GM21576 (cell line): ENCODE measurements around the gene PHYH.
"Not testable (repeated sequence)": the region's sequence is repeated elsewhere in the genome, so short reads cannot be mapped to it uniquely, and the experiment has no call there.

ENCODE experiments used
- ATAC-seq: cut with Tn5 transposase; IDR thresholded peaks from one replicate; pipeline ENCODE4 v1.9.1; 2021; ENCODE audit warnings: mild to moderate bottlenecking, moderate library complexity; ENCODE audit not compliant: unreplicated experiment

Gene PHYH

GRCh38 chr10:13322615-13323148 lies 22.8 kb upstream of the PHYH start:
- ATAC-seq = no peak

GRCh38 chr10:13321576-13321975 lies 21.7 kb upstream of the PHYH start:
- ATAC-seq = no peak

GRCh38 chr10:13319166-13319565 lies 19.3 kb upstream of the PHYH start:
- no peak for ATAC-seq

- no peak for ATAC-seq
Measured at GRCh38 chr10:13317474-13317873, 17.6 kb upstream of the PHYH start.

- ATAC-seq = no peak
Measured at GRCh38 chr10:13316635-13317311, 16.9 kb upstream of the PHYH start.

GRCh38 chr10:13315361-13315760 lies 15.5 kb upstream of the PHYH start:
- ATAC-seq = no peak

- no peak for ATAC-seq
Measured at GRCh38 chr10:13311177-13311575, 11.3 kb upstream of the PHYH start.

- no peak for ATAC-seq
Measured at GRCh38 chr10:13310518-13311176, 10.8 kb upstream of the PHYH start.

GRCh38 chr10:13309792-13310191 lies 9.9 kb upstream of the PHYH start:
- no peak for ATAC-seq

- no peak for ATAC-seq
Measured at GRCh38 chr10:13308096-13308495, 8.2 kb upstream of the PHYH start.

GRCh38 chr10:13306103-13306502 lies 6.2 kb upstream of the PHYH start:
- ATAC-seq = no peak

- ATAC-seq = no peak
Measured at GRCh38 chr10:13302821-13303555, 3.1 kb upstream of the PHYH start.

- ATAC-seq = no peak
Measured at GRCh38 chr10:13298748-13299436, 972 bp downstream of the PHYH start.

GRCh38 chr10:13296476-13296875 lies 3.4 kb downstream of the PHYH start:
- ATAC-seq = no peak

- no peak for ATAC-seq
Measured at GRCh38 chr10:13294784-13295183, 5.1 kb downstream of the PHYH start.

GRCh38 chr10:13291821-13292773 lies 7.8 kb downstream of the PHYH start:
- ATAC-seq = no peak

- ATAC-seq = no peak
Measured at GRCh38 chr10:13291061-13291460, 8.8 kb downstream of the PHYH start.

GRCh38 chr10:13284050-13284449 lies 15.8 kb downstream of the PHYH start:
- no peak for ATAC-seq

GRCh38 chr10:13282348-13282747 lies 17.5 kb downstream of the PHYH start:
- not testable (repeated sequence) for ATAC-seq

GRCh38 chr10:13276749-13277365 lies 23.0 kb downstream of the PHYH start:
- no peak for ATAC-seq
